ENCODE results near the gene FNDC3B.

FNDC3B gene

GRCh38 chr3:172383306-172383796 is 344.0 kb downstream of the FNDC3B start:
- no peak for DNase-seq

GRCh38 chr3:172384836-172385235 is 345.5 kb downstream of the FNDC3B start:
- DNase-seq: no peak

- no peak for DNase-seq
These were observed 348.4 kb downstream of the FNDC3B start for GRCh38 chr3:172387728-172388127.

GRCh38 chr3:172388412-172389078 is 349.2 kb downstream of the FNDC3B start:
- DNase-seq: no peak

GRCh38 chr3:172390792-172391191 is 351.4 kb downstream of the FNDC3B start:
- no peak for DNase-seq

GRCh38 chr3:172391592-172392302 is 352.4 kb downstream of the FNDC3B start:
- DNase-seq: no peak

- no peak for DNase-seq
These were observed 355.3 kb downstream of the FNDC3B start for GRCh38 chr3:172394692-172395091.

- DNase-seq: no peak
These were observed 357.0 kb downstream of the FNDC3B start for GRCh38 chr3:172396400-172396799.

- DNase-seq: no peak
These were observed 358.5 kb downstream of the FNDC3B start for GRCh38 chr3:172397716-172398405.

GRCh38 chr3:172398484-172398883 is 359.1 kb downstream of the FNDC3B start:
- no peak for DNase-seq

GRCh38 chr3:172402090-172402489 is 362.7 kb downstream of the FNDC3B start:
- no peak for DNase-seq

- DNase-seq: no peak
These were observed 363.7 kb downstream of the FNDC3B start for GRCh38 chr3:172402892-172403643.

GRCh38 chr3:172404237-172404962 is 365.0 kb downstream of the FNDC3B start:
- no peak for DNase-seq

GRCh38 chr3:172405914-172406313 is 366.5 kb downstream of the FNDC3B start:
- no peak for DNase-seq

- DNase-seq: no peak
These were observed 368.5 kb downstream of the FNDC3B start for GRCh38 chr3:172407872-172408271.

GRCh38 chr3:172410702-172411477 is 371.5 kb downstream of the FNDC3B start:
- no peak for DNase-seq

- DNase-seq: no peak
These were observed 372.1 kb downstream of the FNDC3B start for GRCh38 chr3:172411478-172411947.

- DNase-seq: no peak
These were observed 375.9 kb downstream of the FNDC3B start for GRCh38 chr3:172415323-172415722.

GRCh38 chr3:172437713-172438112 is 398.3 kb downstream of the FNDC3B start:
- DNase-seq: no peak

- no peak for DNase-seq
These were observed 398.8 kb downstream of the FNDC3B start for GRCh38 chr3:172438186-172438585.

- DNase-seq: no peak
These were observed 402.2 kb downstream of the FNDC3B start for GRCh38 chr3:172441581-172441980.

Data from stimulated activated CD8-positive, alpha-beta memory T cell treated with anti-CD3 and anti-CD28 coated beads, Interleukin-4, amount 100 ng/mL, for 48 hours (primary cell).